Neural cell (in vitro differentiated cells): ENCODE measurements around the gene ALK.

ENCODE experiments used
- RAD21 ChIP-seq: fragments of 450-650 bp; conservative IDR thresholded peaks from 2 replicates; pipeline ENCODE4 v1.6.1; 2014; ENCODE audit warnings: antibody characterized with exemption, mild to moderate bottlenecking, moderate library complexity
- TF ChIP-seq, protein P1 (sequence below): fragments of 450-650 bp; IDR thresholded peaks from 2 replicates; pipeline ENCODE4 v1.5.1; 2014; ENCODE audit warnings: antibody characterized with exemption, mild to moderate bottlenecking, moderate library complexity; ENCODE audit not compliant: poor library complexity, severe bottlenecking

DNA sequence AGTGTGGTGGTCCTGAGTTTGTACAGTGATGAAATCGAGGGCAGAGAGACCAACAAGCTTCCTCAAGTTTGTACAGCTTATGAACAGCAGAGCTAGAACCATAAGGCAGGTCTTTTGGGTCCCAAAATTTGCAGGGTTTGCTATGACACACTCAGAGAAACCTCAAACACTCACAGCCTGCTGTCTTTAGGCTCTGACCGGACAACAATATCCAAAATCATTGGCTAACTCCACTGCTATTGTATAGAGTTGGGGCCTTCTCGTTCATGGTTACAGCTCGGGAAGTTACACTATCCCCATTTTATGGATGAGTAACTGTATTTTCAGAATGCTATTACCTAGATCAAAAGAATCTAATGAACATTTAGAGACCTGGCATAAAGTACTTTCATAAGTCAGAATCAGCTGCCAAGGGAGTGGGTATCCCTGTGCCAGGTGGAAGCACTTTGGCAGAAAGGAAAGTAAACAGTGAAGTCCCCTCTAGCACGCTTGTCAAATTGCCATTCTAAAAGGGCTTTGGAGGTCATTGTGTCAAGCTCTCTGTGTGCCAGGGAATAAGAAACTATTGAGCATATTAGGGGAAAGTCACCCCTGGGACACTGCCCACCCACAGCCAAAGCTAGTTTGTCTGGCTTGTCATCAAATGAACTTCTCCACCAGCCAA lies 331.8 kb downstream of the ALK start:
- no peak for TF ChIP-seq RAD21
- TF ChIP-seq, protein P1, sequence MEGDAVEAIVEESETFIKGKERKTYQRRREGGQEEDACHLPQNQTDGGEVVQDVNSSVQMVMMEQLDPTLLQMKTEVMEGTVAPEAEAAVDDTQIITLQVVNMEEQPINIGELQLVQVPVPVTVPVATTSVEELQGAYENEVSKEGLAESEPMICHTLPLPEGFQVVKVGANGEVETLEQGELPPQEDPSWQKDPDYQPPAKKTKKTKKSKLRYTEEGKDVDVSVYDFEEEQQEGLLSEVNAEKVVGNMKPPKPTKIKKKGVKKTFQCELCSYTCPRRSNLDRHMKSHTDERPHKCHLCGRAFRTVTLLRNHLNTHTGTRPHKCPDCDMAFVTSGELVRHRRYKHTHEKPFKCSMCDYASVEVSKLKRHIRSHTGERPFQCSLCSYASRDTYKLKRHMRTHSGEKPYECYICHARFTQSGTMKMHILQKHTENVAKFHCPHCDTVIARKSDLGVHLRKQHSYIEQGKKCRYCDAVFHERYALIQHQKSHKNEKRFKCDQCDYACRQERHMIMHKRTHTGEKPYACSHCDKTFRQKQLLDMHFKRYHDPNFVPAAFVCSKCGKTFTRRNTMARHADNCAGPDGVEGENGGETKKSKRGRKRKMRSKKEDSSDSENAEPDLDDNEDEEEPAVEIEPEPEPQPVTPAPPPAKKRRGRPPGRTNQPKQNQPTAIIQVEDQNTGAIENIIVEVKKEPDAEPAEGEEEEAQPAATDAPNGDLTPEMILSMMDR: no peak
